Activated CD8-positive, alpha-beta T cell treated with anti-CD3 and anti-CD28 coated beads for 36 hours (primary cell): ENCODE measurements around the gene TFF3. TPM values are rescaled to one million over a fixed set of nuclear protein-coding genes. Genes with fewer than 3 reads are reported as not detected.

ENCODE experiments used
- ATAC-seq: fragments of 200-7000 bp; cut with Tn5 transposase; one replicate; pipeline ENCODE4 v1.10.0; 2021; ENCODE audit warnings: mild to moderate bottlenecking, moderate library complexity
- CTCF ChIA-PET: fragments of 350-600 bp; sonication (Branson Sonifier 250); formaldehyde crosslinking; loops from one replicate; lab custom pipeline; 2021; ENCODE audit warnings: antibody characterized with exemption; lab: Charles Lee
- POLR2A ChIA-PET: fragments of 350-600 bp; sonication (Branson Sonifier 250); formaldehyde crosslinking; loops from one replicate; lab custom pipeline; 2021; ENCODE audit warnings: antibody characterized with exemption; lab: Charles Lee
- DNase-seq: peaks from one replicate; pipeline ENCODE4 v3.0.0-alpha.2; 2020
- H3K27ac Mint-ChIP-seq: one replicate; pipeline ENCODE4 v1.8.0; 2021; ENCODE audit warnings: mild to moderate bottlenecking, mixed read lengths
- H3K27me3 Mint-ChIP-seq: one replicate; pipeline ENCODE4 v1.8.0; 2021; ENCODE audit warnings: mixed read lengths
- H3K36me3 Mint-ChIP-seq: one replicate; pipeline ENCODE4 v1.8.0; 2021; ENCODE audit warnings: low read depth, mixed read lengths
- H3K4me1 Mint-ChIP-seq: one replicate; pipeline ENCODE4 v1.8.0; 2021; ENCODE audit warnings: low read depth, mixed read lengths
- H3K4me3 Mint-ChIP-seq: one replicate; pipeline ENCODE4 v1.8.0; 2021; ENCODE audit warnings: mild to moderate bottlenecking, moderate library complexity, mixed read lengths
- H3K9me3 Mint-ChIP-seq: one replicate; pipeline ENCODE4 v1.8.0; 2021; ENCODE audit warnings: mixed read lengths
- intact Hi-C: fragments of 100-400 bp; cut with micrococcal nuclease; formaldehyde crosslinking; loops from one replicate; pipeline ENCODE4 v1.10.0; 2022
- total RNA-seq, 2 experiments: library from RNA; stranded (reverse); gene quantifications; one replicate each; pipeline ENCODE4 v1.2.3, GENCODE V29; 2021
- TF ChIP-seq, protein P1 (sequence below): fragments of 200-600 bp; IDR thresholded peaks from one replicate; pipeline ENCODE4 v1.8.0; 2022; ENCODE audit warnings: antibody characterized with exemption, mild to moderate bottlenecking

TFF3 gene
- total RNA-seq, 2 experiments from 2014 or later, result not detected

DNA sequence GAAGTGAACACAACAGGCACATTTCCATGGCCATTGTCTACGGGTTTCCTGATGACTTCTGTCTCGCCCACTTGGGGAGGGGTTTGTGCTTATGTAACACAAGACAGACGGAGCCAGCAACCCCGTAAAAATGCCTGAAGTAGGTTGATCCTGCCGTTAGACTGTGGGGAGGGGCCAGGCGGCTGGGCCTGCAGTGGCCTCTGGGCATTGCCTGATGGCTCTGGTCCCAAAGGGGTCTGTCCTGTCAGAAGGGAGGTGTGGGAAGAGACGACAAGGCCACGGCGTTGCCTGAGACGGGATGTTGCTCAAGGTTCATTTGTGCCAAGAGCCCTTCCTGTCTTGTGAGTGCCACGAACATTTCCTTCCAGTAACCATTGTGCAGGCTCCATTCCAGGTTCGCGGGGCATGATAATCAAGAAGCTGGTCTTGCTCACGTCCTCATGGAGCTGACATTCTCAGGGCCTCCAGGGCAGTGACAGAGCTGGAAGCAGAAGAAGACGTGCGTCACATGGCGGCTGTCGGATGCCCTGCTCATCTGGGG is 51.5 kb downstream of the TFF3 start:
- H3K9me3 Mint-ChIP-seq, result no peaks in the 10 kb centered on the region
- intact Hi-C loops, result no loop called here

DNA sequence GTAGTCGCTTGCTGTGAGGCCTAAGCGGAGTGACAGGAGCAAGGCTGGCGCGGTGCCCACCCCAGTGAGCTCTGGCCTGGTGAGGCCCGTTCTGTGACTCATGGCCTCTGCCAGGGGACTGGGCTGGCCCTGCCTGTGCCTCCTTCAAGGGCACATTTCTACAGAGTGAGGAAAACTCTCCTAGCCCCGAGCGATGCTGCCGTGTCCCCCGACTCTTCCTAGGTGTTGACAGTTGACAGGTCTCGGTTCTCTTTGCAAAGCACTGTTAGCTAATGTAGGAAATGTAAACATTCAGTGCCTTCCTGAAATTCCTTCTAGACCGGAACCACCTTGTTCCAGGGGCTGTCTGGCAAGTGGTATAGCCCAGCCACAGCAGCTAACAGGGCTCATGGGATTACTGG is 52.4 kb downstream of the TFF3 start:
- TF ChIP-seq, protein P1, sequence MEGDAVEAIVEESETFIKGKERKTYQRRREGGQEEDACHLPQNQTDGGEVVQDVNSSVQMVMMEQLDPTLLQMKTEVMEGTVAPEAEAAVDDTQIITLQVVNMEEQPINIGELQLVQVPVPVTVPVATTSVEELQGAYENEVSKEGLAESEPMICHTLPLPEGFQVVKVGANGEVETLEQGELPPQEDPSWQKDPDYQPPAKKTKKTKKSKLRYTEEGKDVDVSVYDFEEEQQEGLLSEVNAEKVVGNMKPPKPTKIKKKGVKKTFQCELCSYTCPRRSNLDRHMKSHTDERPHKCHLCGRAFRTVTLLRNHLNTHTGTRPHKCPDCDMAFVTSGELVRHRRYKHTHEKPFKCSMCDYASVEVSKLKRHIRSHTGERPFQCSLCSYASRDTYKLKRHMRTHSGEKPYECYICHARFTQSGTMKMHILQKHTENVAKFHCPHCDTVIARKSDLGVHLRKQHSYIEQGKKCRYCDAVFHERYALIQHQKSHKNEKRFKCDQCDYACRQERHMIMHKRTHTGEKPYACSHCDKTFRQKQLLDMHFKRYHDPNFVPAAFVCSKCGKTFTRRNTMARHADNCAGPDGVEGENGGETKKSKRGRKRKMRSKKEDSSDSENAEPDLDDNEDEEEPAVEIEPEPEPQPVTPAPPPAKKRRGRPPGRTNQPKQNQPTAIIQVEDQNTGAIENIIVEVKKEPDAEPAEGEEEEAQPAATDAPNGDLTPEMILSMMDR, result no peak
- intact Hi-C loops, result no loop called here
- Mint-ChIP-seq H3K4me3 (no peak overlapping the region), H3K36me3 (no peaks in the 10 kb centered on the region), H3K27me3 (no peaks in the 10 kb centered on the region), H3K4me1 (peaks cover 16% of the 10 kb centered on the region), H3K9me3 (no peaks in the 10 kb centered on the region), H3K27ac (no peak overlapping the region)
- ATAC-seq (no peak), DNase-seq (no peak)
- ChIA-PET POLR2A (no interaction called here), CTCF (interaction anchor here (1.1 to 2.1 kb wide), 5 partner anchors 10 to 117 kb away, joined by 3 to 9 read pairs (median 4); no protein-coding TSS in a partner anchor)

More for the DNA sequence above, 51.5 kb downstream of the TFF3 start:
- H3K27ac Mint-ChIP-seq, result no peak overlapping the region
- H3K4me3 Mint-ChIP-seq, result no peak overlapping the region
- peaks cover 18% of the 10 kb centered on the region for H3K4me1 Mint-ChIP-seq
- H3K36me3 Mint-ChIP-seq, result no peaks in the 10 kb centered on the region
- H3K27me3 Mint-ChIP-seq, result no peaks in the 10 kb centered on the region
- ChIA-PET CTCF (interaction anchor here (1.3 to 2.1 kb wide), 4 partner anchors 25 to 118 kb away, joined by 3 to 9 read pairs (median 6); no protein-coding TSS in a partner anchor), POLR2A (no interaction called here)
- TF ChIP-seq, protein P1, result no peak
- DNase-seq (no peak), ATAC-seq (no peak)

DNA sequence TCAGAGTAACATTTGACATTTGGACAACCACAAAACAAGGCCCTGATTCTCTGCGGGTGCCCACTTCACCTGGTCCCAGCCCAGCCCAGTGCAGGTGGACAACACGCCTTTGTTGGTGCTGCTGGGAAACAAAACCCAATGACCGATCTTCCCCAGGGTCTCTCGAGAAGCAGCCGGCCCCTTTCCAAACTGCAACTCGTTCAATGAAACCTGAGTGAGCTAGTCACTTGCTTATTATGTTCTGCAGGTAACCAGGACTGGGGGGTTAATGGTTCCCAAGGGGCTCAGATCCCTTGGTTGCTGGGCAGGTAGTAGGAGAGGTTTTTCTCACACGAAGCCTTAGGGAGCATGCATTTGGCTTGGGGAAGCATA is 53.4 kb downstream of the TFF3 start:
- Mint-ChIP-seq H3K9me3 (no peaks in the 10 kb centered on the region), H3K27ac (no peak overlapping the region), H3K4me3 (no peak overlapping the region), H3K4me1 (peaks cover 8% of the 10 kb centered on the region), H3K36me3 (no peaks in the 10 kb centered on the region), H3K27me3 (no peaks in the 10 kb centered on the region)
- ChIA-PET POLR2A (interaction anchor here (0.6 to 0.8 kb wide), 2 partner anchors 17 to 106 kb away, joined by 3 read pairs; no protein-coding TSS in a partner anchor), CTCF (interaction anchor here (0.8 to 3.9 kb wide), 8 partner anchors 9 to 136 kb away, joined by 3 to 84 read pairs (median 6); no protein-coding TSS in a partner anchor)
- intact Hi-C loops, result no loop called here
- no peak for ATAC-seq
- DNase-seq, result no peak
- TF ChIP-seq, protein P1, result no peak

Other genes with a start within 250 kb of the TFF3 start
- not detected for gene UMODL1, start 244.1 kb downstream of the TFF3 start, total RNA-seq
- 10 to 100 TPM; 12.1 to 12.7 TPM for gene ABCG1, start 96.3 kb downstream of the TFF3 start, total RNA-seq
- gene TFF2, start 35.6 kb upstream of the TFF3 start, total RNA-seq, result not detected
- gene TFF1, start 51.1 kb upstream of the TFF3 start, total RNA-seq, result 1 to 10 TPM in 1 of 2 experiments, not detected in 1; 1.1 TPM
- gene TMPRSS3, start 80.6 kb upstream of the TFF3 start, total RNA-seq, result 100 to 1,000 TPM; 123 to 134 TPM
- 10 to 100 TPM; 48.7 to 52.9 TPM for gene UBASH3A, start 88.5 kb upstream of the TFF3 start, total RNA-seq
- gene RSPH1, start 180.8 kb upstream of the TFF3 start, total RNA-seq, result not detected
- 10 to 100 TPM; 12.8 to 14.9 TPM for gene SLC37A1, start 198.4 kb upstream of the TFF3 start, total RNA-seq